RWPE1 (cell line): ENCODE results near the gene MAGIX.

ENCODE experiments used
- CTCF ChIA-PET: fragments of 350-600 bp; sonication (Branson Sonifier 250); formaldehyde crosslinking; extraction: SDS; loops from one replicate; lab custom pipeline; 2021; lab: Yijun Ruan, JAX
- POLR2A ChIA-PET: fragments of 400-600 bp; formaldehyde crosslinking; extraction: SDS; loops from one replicate; lab custom pipeline; 2020; ENCODE audit warnings: antibody characterized with exemption; ENCODE audit not compliant: low non-redundant PET; lab: Yijun Ruan, JAX
- DNase-seq: peaks from one replicate; pipeline ENCODE4 v3.0.0; 2012; ENCODE audit warnings: low spot score
- H3K27ac ChIP-seq: fragments of 450-650 bp; 2 replicates; pipeline ENCODE4 v1.5.1; 2017
- CTCF ChIP-seq: fragments of 450-650 bp; conservative IDR thresholded peaks from 2 replicates; pipeline ENCODE4 v1.5.1; 2017; ENCODE audit warnings: low read depth, mild to moderate bottlenecking

MAGIX gene

GRCh38 chrX:49204017-49204416 is 41.5 kb downstream of the MAGIX start:
- no peak for DNase-seq
- H3K27ac ChIP-seq: no peak overlapping the region
- POLR2A ChIA-PET: no interaction called here
- CTCF ChIA-PET: no interaction called here
- TF ChIP-seq CTCF: no peak

GRCh38 chrX:49204709-49205108 is 42.2 kb downstream of the MAGIX start:
- ChIA-PET CTCF (no interaction called here), POLR2A (no interaction called here)
- DNase-seq: no peak
- H3K27ac ChIP-seq: no peak overlapping the region
- no peak for TF ChIP-seq CTCF

GRCh38 chrX:49205443-49205842 is 42.9 kb downstream of the MAGIX start:
- H3K27ac ChIP-seq: no peak overlapping the region
- ChIA-PET CTCF (no interaction called here), POLR2A (no interaction called here)
- no peak for TF ChIP-seq CTCF
- no peak for DNase-seq

- no peak for TF ChIP-seq CTCF
- H3K27ac ChIP-seq: no peak overlapping the region
- ChIA-PET POLR2A (no interaction called here), CTCF (no interaction called here)
- DNase-seq: no peak
These were observed 44.0 kb downstream of the MAGIX start for GRCh38 chrX:49206543-49206942.

- no peak overlapping the region for H3K27ac ChIP-seq
- no peak for DNase-seq
- no peak for TF ChIP-seq CTCF
- CTCF ChIA-PET: no interaction called here
- POLR2A ChIA-PET: no interaction called here
These were observed 45.8 kb downstream of the MAGIX start for GRCh38 chrX:49208399-49208798.

- ChIA-PET POLR2A (no interaction called here), CTCF (no interaction called here)
- no peak for TF ChIP-seq CTCF
- H3K27ac ChIP-seq: no peak overlapping the region
- DNase-seq: no peak
These were observed 47.1 kb downstream of the MAGIX start for GRCh38 chrX:49209434-49210251.
